ENCODE data around the gene P3H1. TPM values are rescaled to one million over a fixed set of nuclear protein-coding genes. Genes with fewer than 3 reads are reported as not detected.
A peak's percentile ranks its signal among the peaks of the same experiment; 100 is the strongest.

Gene P3H1
- total RNA-seq, 1 donor from 2014 or later, result 178 TPM

DNA sequence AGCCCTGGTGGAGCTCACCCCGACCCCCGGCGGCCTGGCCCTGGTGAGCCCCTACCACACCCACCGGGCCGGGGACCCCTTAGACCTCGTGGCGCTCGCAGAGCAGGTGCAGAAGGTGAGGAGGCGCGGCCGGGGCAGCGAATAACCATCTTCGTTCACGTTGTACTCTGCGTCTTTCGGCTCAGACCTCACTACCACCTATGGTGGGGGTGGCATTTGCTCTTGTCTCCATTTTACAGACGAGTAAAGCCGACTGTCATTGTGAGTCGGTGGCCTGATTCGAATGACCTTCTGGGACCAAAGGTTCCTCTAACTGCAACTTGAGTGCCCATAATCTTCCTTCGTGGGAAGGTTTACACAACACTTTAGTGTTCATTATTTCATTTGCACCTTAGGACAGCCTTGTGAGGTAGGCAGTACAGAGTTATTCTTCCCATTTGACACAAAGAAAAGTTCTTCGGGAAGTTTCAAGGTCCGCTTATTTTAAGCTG is 727 bp upstream of the P3H1 start:
- Mint-ChIP-seq H3K4me1 (ENCODE audit: unreplicated experiment) (peaks cover 13% of the 10 kb centered on the region), H3K27ac (ENCODE audit: unreplicated experiment) (peak overlapping the region; percentile 70), H3K36me3 (ENCODE audit: low read depth, unreplicated experiment) (peaks cover 8% of the 10 kb centered on the region), H3K9me3 (ENCODE audit: unreplicated experiment) (no peaks in the 10 kb centered on the region), H3K4me3 (ENCODE audit: unreplicated experiment) (peak overlapping the region; percentile 95), H3K27me3 (ENCODE audit: unreplicated experiment) (peaks cover 5% of the 10 kb centered on the region)
- no peak for TF ChIP-seq CTCF (IDR thresholded peaks at IDR 0.05; ENCODE audit: unreplicated experiment)
- DNase-seq (ENCODE audit: low spot score), result no peak

GRCh38 chr1:42765832-42766740 is 742 bp downstream of the P3H1 start:
- Mint-ChIP-seq H3K4me3 (ENCODE audit: unreplicated experiment) (no peak overlapping the region), H3K4me1 (ENCODE audit: unreplicated experiment) (peaks cover 19% of the 10 kb centered on the region), H3K9me3 (ENCODE audit: unreplicated experiment) (no peaks in the 10 kb centered on the region), H3K36me3 (ENCODE audit: low read depth, unreplicated experiment) (peaks cover 8% of the 10 kb centered on the region), H3K27ac (ENCODE audit: unreplicated experiment) (no peak overlapping the region), H3K27me3 (ENCODE audit: unreplicated experiment) (peaks cover 5% of the 10 kb centered on the region)
- TF ChIP-seq CTCF (IDR thresholded peaks at IDR 0.05; ENCODE audit: unreplicated experiment), result peak; percentile 46
- peak; percentile 46 for DNase-seq (ENCODE audit: low spot score)

DNA sequence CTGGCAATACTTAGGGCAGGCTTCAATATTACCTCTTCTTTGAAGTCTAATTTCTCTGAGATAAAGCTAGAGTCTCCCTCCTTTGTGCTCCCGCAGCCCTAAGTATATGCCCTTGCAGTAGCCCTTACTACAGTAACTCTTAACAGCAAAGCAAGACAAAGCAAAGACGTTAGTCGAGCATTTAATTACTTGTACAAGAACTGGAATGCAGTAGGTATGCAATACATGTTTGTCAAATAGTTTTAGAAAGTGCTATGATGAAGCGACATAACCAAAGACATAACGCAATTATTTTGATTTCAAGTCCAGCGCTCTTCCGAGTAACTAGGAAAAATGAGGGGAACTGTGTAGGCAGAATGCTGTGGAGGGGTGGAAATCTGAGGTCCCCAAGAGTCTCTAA is 1.6 kb downstream of the P3H1 start:
- H3K36me3 Mint-ChIP-seq (ENCODE audit: low read depth, unreplicated experiment), result peaks cover 4% of the 10 kb centered on the region
- H3K9me3 Mint-ChIP-seq (ENCODE audit: unreplicated experiment), result no peaks in the 10 kb centered on the region
- no peak for DNase-seq (ENCODE audit: low spot score)
- no peak overlapping the region for H3K27ac Mint-ChIP-seq (ENCODE audit: unreplicated experiment)
- peaks cover 5% of the 10 kb centered on the region for H3K27me3 Mint-ChIP-seq (ENCODE audit: unreplicated experiment)
- H3K4me1 Mint-ChIP-seq (ENCODE audit: unreplicated experiment), result peaks cover 19% of the 10 kb centered on the region
- no peak for TF ChIP-seq CTCF (IDR thresholded peaks at IDR 0.05; ENCODE audit: unreplicated experiment)
- H3K4me3 Mint-ChIP-seq (ENCODE audit: unreplicated experiment), result no peak overlapping the region

GRCh38 chr1:42762269-42762668 is 4.6 kb downstream of the P3H1 start:
- Mint-ChIP-seq H3K36me3 (ENCODE audit: low read depth, unreplicated experiment) (peaks cover 17% of the 10 kb centered on the region), H3K9me3 (ENCODE audit: unreplicated experiment) (no peaks in the 10 kb centered on the region), H3K27ac (ENCODE audit: unreplicated experiment) (peak overlapping the region; percentile 70)

More at GRCh38 chr1:42762269-42762668, 4.6 kb downstream of the P3H1 start:
- no peak for DNase-seq (ENCODE audit: low spot score)
- H3K27me3 Mint-ChIP-seq (ENCODE audit: unreplicated experiment), result peaks cover 4% of the 10 kb centered on the region
- H3K4me3 Mint-ChIP-seq (ENCODE audit: unreplicated experiment), result peak overlapping the region; percentile 31
- no peak for TF ChIP-seq CTCF (IDR thresholded peaks at IDR 0.05; ENCODE audit: unreplicated experiment)
- H3K4me1 Mint-ChIP-seq (ENCODE audit: unreplicated experiment), result peaks cover 15% of the 10 kb centered on the region

Measured in endothelial cell (in vitro differentiated cells).